ENCODE data around the gene CALR. TPM values are rescaled to one million over a fixed set of nuclear protein-coding genes. Genes with fewer than 3 reads are reported as not detected.

The CALR gene
- 1,154 and 1,519 TPM in 2 replicates for total RNA-seq (2011; cell fraction: chromatin; rRNA removed; ENCODE audit: low replicate concordance)
- total RNA-seq (2011; cell fraction: nucleolus; rRNA removed): 2,017 and 2,086 TPM in 2 replicates
- 1,334 and 1,801 TPM in 2 replicates for total RNA-seq (2011; cell fraction: nucleoplasm; rRNA removed)
- 673 and 912 TPM in 2 replicates for total RNA-seq (2014; rRNA removed)
- total RNA-seq (2014; rRNA removed; fragmentation: Illumina TruSeq; extraction: Trizol): 473 and 509 TPM in 2 replicates
- total RNA-seq (2015; rRNA removed; fragmentation: Illumina TruSeq; extraction: Trizol): 794 and 811 TPM in 2 replicates
- 730 and 790 TPM in 2 replicates for total RNA-seq (2021)
- polyA plus RNA-seq (2011; rRNA removed): 628 and 644 TPM in 2 replicates
- polyA plus RNA-seq (2011; cell fraction: cytosol; rRNA removed): 488 and 529 TPM in 2 replicates
- 369 and 585 TPM in 2 replicates for polyA plus RNA-seq (2011; cell fraction: nucleus; rRNA removed)
- 684 and 846 TPM in 2 replicates for polyA plus RNA-seq (2012)
- 643 and 731 TPM in 2 replicates for polyA plus RNA-seq (2014; fragmentation: Illumina TruSeq; extraction: Trizol)
- 100 to 1,000 TPM; 126 to 147 TPM for polyA plus RNA-seq (2014; fragmentation: Nextera tagmentation; extraction: Ambion mirVana)
- 642 and 658 TPM in 2 replicates for polyA plus RNA-seq (2014; rRNA removed)
- polyA minus RNA-seq (2011; rRNA and poly(A)+ RNA removed): 673 and 889 TPM in 2 replicates
- polyA minus RNA-seq (2011; cell fraction: cytosol; rRNA and poly(A)+ RNA removed): 377 and 404 TPM in 2 replicates
- 138 and 244 TPM in 2 replicates for polyA minus RNA-seq (2011; cell fraction: nucleus; rRNA and poly(A)+ RNA removed)
- percentile 98 among the genes with signal in this experiment for Bru-seq, nascent RNA
- percentile 98 among the genes with signal in this experiment for BruChase-seq, experiment 1, labeled RNA remaining after a 2-hour chase
- percentile 99 among the genes with signal in this experiment for BruChase-seq, experiment 2, labeled RNA remaining after a 6-hour chase
- long read RNA-seq, experiment 1, transcript CALR-201 (9 exons, 1,903 nt): major isoform, 300 of 818 reads
- long read RNA-seq, experiment 1, partial matches to known transcripts: 187 of 818 reads
- long read RNA-seq, experiment 1, other reads (novel, unspliced or antisense): 331 of 818 reads
- long read RNA-seq, experiment 2, transcript CALR-201 (9 exons, 1,903 nt): minor isoform, 35 of 721 reads
- long read RNA-seq, experiment 2, transcript CALR-203 (2 exons, 667 nt): major isoform, 87 of 721 reads
- long read RNA-seq, experiment 2, partial matches to known transcripts: 572 of 721 reads
- long read RNA-seq, experiment 2, other reads (novel, unspliced or antisense): 24 of 721 reads
- long read RNA-seq, experiment 3, transcript CALR-201 (9 exons, 1,903 nt): major isoform, 447 of 594 reads
- long read RNA-seq, experiment 3, partial matches to known transcripts: 37 of 594 reads
- long read RNA-seq, experiment 3, other reads (novel, unspliced or antisense): 110 of 594 reads

GRCh38 chr19:12937927-12938778 lies at the start of gene CALR:
TSS of gene CALR (plus strand) at chr19:12938609. CDS start at chr19:12938680, 71 bp downstream.
- ATAC-seq (peak; percentile 93), DNase-seq (ENCODE audit: extremely low read depth in 1 of 4, low spot score in 3 of 4) (peak; percentile 92 to 100 (median 96)), FAIRE-seq (peak; percentile 98)
- Histone ChIP-seq H3K4me3 (peak within 1 kb of the TSS; percentile 90), H3K36me3 (ENCODE audit: control insufficient read depth, insufficient read depth, low read length) (peaks cover 42% of the 10 kb centered on the region), H3K27ac (ENCODE audit: extremely low read depth, low read depth, low read length) (peak within 1 kb of the TSS; percentile 94), H3K9ac (ENCODE audit: insufficient read depth in 1 of 2, low read depth in 2 of 2, low read length in 2 of 2) (peak within 1 kb of the TSS; percentile 99), H3K9me3 (replicated peaks; ENCODE audit: control insufficient read depth, insufficient read depth, low read depth, low read length) (no peaks in the 10 kb centered on the region), H4K20me1 (replicated peaks; ENCODE audit: control insufficient read depth, insufficient read depth, low read length) (peaks cover 25% of the 10 kb centered on the region), H3K4me1 (replicated peaks in 1 of 2; ENCODE audit: control insufficient read depth in 2 of 2, insufficient read depth in 2 of 2, low read length in 2 of 2) (peaks cover 36 to 44% of the 10 kb centered on the region in 2 experiments), H3K27me3 (ENCODE audit: control insufficient read depth in 2 of 2, insufficient read depth in 2 of 2, low read length in 2 of 2) (no peaks in the 10 kb centered on the region), H3K4me2 (ENCODE audit: insufficient read depth, low read length) (peak within 1 kb of the TSS; percentile 98), H3K79me2 (ENCODE audit: control insufficient read depth, insufficient read depth, low read length) (peaks cover 57% of the 10 kb centered on the region), H2AFZ (ENCODE audit: low read depth, low read length) (peak within 1 kb of the TSS; percentile 86), H3K9me1 (ENCODE audit: control insufficient read depth, insufficient read depth, low read length) (peaks cover 3% of the 10 kb centered on the region)
- ChIA-PET POLR2A (interaction anchor here (0.5 to 2.2 kb wide), 25 partner anchors 8 to 226 kb away, joined by 3 to 11 read pairs (median 3); partner anchors contain the start of genes DNASE2, GADD45GIP1, GCDH and KLF1), CTCF (ENCODE audit: low intra/inter-chr PET ratio) (no interaction called here)
- in situ Hi-C loops (cut with MboI): no loop called here
- under 1% methylated on average over 56 of the region's 63 CpGs for WGBS (ENCODE audit: insufficient coverage, low coverage, missing lambda C conversion rate)
- intact Hi-C loops (cut with micrococcal nuclease): loop anchor here (5.0 kb wide), 1 partner anchor 51 kb away; the partner anchor contains the start of gene KLF1
- BruUV-seq (replicated peaks): no TSS peak
- TF ChIP-seq PTRF (tag; IDR thresholded peaks at IDR 0.05) (no peak), ZNF445 (CRISPR knock-in tag; IDR thresholded peaks at IDR 0.05; ENCODE audit: low read depth) (no peak), MXD1 (CRISPR knock-in tag; IDR thresholded peaks at IDR 0.05; ENCODE audit: borderline replicate concordance, poor library complexity, severe bottlenecking) (peak; percentile 67), ZNF23 (CRISPR knock-in tag; IDR thresholded peaks at IDR 0.05) (no peak), ARID3A (IDR thresholded peaks at IDR 0.05; ENCODE audit: borderline replicate concordance, low read depth, low read length) (no peak), NFATC3 (IDR thresholded peaks at IDR 0.05) (no peak), TCF7L2 (IDR thresholded peaks at IDR 0.05; ENCODE audit: low read depth, low read length) (no peak), NCOA4 (IDR thresholded peaks at IDR 0.05; ENCODE audit: partially characterized antibody) (no peak), MEIS2 (IDR thresholded peaks at IDR 0.05; ENCODE audit: partially characterized antibody) (no peak), MAFG (tag; conservative IDR thresholded peaks at IDR 0.05) (no peak), BHLHE40 (IDR thresholded peaks at IDR 0.05; ENCODE audit: low read length) (peak; percentile 56; the same call in 1 of the 2 replicates), SREBF1 (IDR thresholded peaks at IDR 0.05; ENCODE audit: borderline replicate concordance, low read depth, low read length) (no peak)
